HL-60/S4 (cell line): Measurements from ENCODE around the gene GFER.

Experiments
- in situ Hi-C: fragments of 300-500 bp; cut with MboI; formaldehyde crosslinking; loops from 2 replicates; pipeline ENCODE4 v1.14.3; 2022; ENCODE audit warnings: low sequenced_read_pairs

Gene GFER

DNA sequence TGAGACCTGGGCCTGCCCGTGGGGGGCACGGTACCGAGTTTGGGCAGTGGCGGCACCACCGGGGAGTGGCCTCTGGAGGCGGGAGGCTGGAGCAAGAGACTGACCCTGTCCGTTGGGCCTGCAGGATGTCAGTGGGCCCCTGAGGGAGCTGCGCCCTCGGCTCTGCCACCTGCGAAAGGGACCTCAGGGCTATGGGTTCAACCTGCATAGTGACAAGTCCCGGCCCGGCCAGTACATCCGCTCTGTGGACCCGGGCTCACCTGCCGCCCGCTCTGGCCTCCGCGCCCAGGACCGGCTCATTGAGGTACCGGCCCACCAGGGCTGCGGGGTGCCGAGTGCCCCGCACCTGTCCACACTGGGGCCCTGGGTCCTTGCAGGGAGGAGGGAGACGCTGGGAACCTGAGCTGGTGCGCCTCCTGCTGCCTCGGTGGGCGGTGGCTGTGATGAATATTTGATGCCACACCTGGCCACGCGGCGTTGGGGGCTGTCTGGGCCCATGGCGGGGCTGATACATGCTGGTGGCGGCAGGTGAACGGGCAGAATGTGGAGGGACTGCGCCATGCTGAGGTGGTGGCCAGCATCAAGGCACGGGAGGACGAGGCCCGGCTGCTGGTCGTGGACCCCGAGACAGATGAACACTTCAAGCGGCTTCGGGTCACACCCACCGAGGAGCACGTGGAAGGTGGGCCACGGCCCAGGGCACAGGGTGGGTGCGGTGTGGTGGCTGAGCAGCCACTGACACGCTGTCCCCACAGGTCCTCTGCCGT is 52.4 kb downstream of the GFER start:
- in situ Hi-C loops = no loop called here

DNA sequence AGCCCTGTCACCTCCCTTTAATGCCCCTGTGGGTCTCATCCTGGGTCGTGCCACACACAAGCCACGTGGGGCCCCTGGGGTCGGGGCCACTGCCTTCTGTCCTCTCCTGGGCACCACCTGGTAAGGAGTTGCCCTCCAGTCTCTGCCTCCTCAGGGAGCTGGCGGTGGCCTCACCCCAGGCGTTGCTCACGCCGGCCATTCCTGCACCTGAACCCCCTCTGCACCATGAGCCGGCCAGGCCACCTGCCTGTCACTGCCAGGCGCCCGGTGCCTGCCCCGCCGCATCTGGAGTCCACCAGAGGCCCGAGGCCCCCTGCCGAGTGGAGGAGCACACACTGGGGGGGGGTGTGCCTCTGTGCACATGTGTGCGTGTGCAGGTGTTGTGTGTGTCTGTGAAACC is 53.1 kb downstream of the GFER start:
- in situ Hi-C loops = no loop called here
